Fibroblast of lung (primary cell): Measurements from ENCODE around the gene PPP4R4.

Experiments
- CTCF ChIP-seq, 2 donors: IDR thresholded peaks in 1 of 2; conservative IDR thresholded peaks in 1 of 2; 1 replicate in 1 of 2; 2 replicates in 1 of 2; pipeline ENCODE4 v1.5.1; 2011 to 2012; ENCODE audit warnings: low read length in 2 of 2, control low read depth in 1 of 2, inconsistent platforms in 1 of 2, low read depth in 1 of 2, mild to moderate bottlenecking in 1 of 2
- EZH2 ChIP-seq: IDR thresholded peaks from 2 replicates; pipeline ENCODE4 v1.5.1; 2012; ENCODE audit warnings: low read length, control low read depth, mild to moderate bottlenecking; ENCODE audit errors: missing control alignments

GRCh38 chr14:94237983-94238382 lies 63.9 kb downstream of the PPP4R4 start:
- TF ChIP-seq CTCF (conservative IDR thresholded peaks at IDR 0.05 in 1 of 2, IDR thresholded peaks at IDR 0.05 in 1 of 2; ENCODE audit: low read depth in 1 of 2, low read length in 2 of 2) (no peak), EZH2 (no peak)
